Activated CD8-positive, alpha-beta memory T cell treated with anti-CD3 and anti-CD28 coated beads for 24 hours (primary cell): ENCODE results near the gene NOP9.

Experiments
- DNase-seq: peaks from one replicate; pipeline ENCODE4 v3.0.0-alpha.2; 2020

The NOP9 gene

GRCh38 chr14:24263848-24264247 lies 35.8 kb upstream of the NOP9 start:
- DNase-seq: no peak

DNA sequence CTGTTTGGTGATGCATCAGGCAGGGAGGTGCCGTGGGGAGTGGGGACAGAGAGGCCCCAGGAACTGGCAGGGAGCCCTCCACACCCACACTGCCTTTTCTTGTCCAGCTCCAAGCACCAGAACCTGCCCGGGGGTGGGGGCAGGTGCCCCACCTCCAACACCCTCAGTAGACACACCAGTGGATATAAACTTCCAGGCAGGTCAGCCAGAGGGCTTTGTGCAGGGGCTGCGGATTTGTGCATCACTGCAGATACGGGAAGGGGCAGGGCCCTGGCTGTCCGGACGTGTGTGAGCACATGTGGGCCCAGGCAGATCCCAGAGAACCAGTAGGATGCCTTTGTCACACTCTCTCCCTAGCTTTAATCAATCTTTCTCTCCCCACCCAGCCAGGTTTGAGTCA lies 35.4 kb upstream of the NOP9 start:
- DNase-seq: no peak

DNA sequence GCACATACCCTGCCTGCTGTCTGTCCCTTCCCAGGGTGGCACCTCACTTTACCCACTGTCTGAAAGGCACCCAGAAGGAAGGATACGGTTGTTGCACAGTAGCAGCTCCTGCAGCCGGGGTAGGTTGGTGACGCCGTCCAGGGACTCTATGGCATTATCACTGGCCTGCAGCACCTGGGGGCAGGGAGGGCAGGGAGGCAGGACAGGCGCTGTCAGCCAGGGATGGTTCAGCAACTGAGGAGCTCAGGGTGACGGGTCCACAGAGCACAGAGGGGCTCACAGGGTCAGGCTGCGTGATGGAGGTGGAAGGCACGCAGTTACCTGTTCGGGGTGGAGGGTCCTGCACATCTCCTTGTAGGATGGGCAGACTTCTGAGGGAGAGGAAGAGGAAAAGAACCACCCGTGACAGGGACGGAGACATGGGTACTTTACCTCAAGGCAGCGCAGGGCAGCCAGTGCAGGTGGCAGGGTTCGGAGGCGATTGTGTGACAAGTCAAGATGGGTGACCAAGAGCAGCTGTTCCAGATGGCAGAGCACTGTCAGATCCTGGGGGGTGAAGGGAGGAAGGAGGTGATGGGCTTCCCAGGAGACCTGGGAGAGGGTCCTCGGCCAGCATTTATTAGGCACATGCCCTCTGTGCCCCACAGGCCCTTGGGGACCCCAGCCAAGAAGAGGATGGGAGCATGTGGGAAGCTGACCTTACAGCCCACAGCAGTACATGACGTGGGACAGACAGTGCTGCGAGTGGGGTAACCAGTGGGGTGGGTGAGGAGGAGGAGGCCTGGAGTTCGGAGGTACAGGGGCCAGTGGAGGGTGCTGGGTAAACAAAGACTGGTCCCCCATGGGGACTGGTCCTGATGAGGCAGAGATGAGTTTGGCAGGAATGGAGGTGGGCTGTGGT lies 33.1 kb upstream of the NOP9 start:
- no peak for DNase-seq

GRCh38 chr14:24267516-24267915 lies 32.1 kb upstream of the NOP9 start:
- no peak for DNase-seq

GRCh38 chr14:24268225-24268624 lies 31.4 kb upstream of the NOP9 start:
- no peak for DNase-seq

- DNase-seq: no peak
Measured at GRCh38 chr14:24269368-24269767, 30.3 kb upstream of the NOP9 start.

- DNase-seq: no peak
Measured at GRCh38 chr14:24269910-24270536, 29.6 kb upstream of the NOP9 start.

DNA sequence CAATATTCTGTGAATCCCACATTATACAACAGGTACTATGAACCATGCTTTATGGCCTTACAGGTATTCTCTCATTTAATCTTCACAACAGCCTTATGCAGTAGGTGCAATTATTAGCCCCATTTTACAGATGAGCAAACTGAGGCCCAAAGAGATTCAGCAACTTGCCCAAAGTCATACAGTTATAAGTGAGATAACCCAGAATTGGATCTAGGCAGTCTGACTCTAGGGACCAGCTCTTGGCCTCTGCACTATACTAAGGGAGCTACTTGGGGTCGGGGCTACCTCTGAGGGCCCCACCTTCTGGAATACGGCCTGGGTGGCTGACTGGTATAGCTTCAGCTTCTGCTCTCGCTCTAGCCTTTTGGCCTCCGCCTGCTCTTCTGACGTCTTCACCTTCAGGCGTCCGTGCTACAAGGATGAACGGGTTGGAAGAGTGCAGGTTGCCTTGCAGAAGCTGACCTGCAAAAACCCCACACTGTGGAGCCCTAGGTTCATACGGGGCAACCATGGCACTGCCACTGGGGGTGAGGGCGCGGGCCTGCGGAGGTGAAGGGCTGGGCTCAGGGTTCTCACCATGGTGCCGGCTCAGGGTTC lies 29.0 kb upstream of the NOP9 start:
- DNase-seq: no peak

DNA sequence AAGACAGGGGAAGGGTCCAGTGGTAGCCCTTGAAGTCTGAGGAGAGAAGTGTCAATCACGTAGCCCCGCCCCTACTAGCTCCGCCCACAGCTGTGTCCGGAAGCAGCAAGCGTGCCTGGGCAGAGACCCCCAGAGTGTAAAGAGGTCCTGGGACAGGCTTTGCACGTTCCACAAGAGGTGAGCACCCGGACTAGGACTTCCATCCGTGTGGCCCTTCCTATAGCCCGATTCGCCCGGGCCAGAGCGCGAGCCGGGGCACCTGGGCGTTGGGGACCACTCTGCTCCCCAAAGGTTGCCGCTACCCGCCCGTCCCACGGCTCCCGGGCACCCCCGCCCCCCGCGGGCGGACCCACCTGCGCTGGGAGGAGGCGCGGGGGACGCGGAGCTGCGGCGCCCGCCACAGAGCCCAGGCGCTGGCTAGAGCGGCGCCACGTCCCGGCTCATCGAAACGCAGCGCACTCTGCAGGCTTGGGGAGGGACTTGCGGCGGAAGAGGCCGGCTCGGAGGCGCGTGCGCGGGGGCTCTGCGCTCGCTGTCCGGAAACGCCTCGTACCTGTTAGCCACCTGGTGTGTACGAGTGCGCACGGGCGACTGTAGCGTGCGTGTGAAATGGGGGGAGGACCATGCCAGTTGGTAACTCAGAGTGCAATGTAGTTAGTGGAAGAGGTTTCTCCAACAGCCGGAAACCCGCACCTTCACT lies 28.4 kb upstream of the NOP9 start, which contains the start of gene RABGGTA:
Gene RABGGTA (minus strand): TSS at position 464 of the 700 bp plus-strand sequence. CDS start 482 bp downstream, outside the sequence.
- peak; percentile 93 for DNase-seq

- DNase-seq: no peak
Measured at GRCh38 chr14:24271834-24272263, 27.8 kb upstream of the NOP9 start.

- DNase-seq: no peak
Measured at GRCh38 chr14:24272467-24272866, 27.2 kb upstream of the NOP9 start.

DNA sequence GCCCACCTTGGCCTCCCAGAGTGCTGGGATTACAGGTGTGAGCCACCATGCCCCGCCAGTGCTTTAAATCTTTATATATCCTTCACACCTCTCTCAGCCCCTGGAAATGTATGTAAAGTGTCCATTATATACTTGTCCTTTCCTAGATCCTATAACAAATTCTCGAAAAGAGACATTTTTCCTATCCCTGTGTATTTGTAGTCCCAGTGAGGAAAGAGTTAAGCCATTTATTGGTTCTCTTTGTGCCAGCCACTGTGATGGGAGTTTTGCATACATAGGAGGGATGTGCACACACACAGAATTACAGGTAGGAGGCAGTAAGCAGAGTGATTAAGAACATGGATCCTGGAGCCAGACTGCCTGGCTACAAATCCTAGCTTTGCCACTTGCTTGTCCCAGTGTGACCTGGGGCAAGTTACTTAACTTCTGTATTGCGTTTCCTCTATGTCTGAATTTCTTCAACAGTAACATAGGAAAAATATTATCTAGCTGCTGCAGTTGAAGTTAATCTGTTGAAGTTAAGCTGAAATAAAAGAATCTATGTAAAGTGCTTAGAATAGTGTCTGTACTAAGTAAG lies 26.1 kb upstream of the NOP9 start:
- no peak for DNase-seq

DNA sequence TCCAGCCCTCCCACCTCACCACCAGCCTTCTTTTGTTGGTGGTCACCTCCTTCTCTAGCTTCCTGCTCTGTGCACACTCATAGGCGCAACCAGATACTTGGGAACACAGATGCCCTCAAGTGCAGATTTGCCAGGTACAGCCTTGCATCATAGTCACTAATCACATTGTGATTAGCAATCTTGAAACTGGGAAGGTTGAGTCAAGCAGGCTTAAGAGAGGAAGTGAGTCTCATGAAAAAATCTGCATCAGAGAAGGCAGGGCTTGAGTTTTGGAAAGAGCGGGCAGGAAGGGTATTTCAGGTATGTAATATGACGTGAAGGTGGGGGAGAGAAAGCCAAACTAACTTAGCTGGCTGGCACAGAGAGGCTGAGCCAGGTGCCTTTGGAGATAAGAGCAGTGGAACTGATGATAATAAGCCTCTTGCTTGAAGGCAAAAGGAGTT lies 25.5 kb upstream of the NOP9 start:
- peak; percentile 77 for DNase-seq

DNA sequence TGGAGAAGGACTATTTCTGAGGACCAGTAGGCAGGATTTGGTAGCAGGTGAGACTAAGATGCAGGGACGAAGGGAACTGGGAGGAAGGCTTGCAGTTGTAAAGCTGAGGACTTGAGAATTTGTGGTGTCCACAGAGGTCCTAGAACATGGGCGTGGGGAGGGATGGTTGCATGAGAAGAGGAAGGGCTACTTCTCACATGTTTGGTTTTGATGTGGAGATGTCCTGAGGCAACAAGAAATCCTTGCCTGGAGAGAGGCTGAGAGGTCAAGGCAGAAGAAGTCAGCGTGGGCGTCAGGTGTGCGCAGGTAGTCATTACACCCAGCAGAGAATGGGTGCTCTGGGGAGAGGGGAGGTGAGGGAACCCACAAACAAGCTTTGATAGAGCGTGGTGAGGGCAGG lies 22.6 kb upstream of the NOP9 start:
- no peak for DNase-seq

- no peak for DNase-seq
Measured at GRCh38 chr14:24277606-24278321, 21.9 kb upstream of the NOP9 start.

- no peak for DNase-seq
Measured at GRCh38 chr14:24278424-24278823, 21.2 kb upstream of the NOP9 start.

- DNase-seq: peak; percentile 76
Measured at GRCh38 chr14:24279301-24280186, 20.1 kb upstream of the NOP9 start.

- no peak for DNase-seq
Measured at GRCh38 chr14:24280797-24281460, 18.7 kb upstream of the NOP9 start.

DNA sequence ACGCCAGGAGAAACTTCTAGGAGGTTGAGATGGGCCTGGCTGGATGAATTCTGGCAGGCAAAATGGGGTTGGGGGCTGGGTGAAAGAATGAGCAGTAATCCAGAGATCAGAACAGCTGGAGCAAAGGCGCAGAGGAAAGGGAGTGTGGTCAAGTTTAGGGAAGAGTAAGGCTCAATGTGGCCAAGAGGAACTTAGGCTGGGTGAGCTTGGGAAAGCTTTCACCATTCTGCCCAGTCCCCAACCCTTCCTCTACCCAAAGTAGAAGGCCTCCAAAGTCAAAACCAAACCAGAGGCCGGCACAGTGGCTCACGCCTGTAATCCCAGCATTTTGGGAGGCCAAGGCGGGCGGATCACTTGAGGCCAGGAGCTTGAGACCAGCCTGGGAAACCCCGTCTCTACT lies 18.0 kb upstream of the NOP9 start:
- DNase-seq: no peak

DNA sequence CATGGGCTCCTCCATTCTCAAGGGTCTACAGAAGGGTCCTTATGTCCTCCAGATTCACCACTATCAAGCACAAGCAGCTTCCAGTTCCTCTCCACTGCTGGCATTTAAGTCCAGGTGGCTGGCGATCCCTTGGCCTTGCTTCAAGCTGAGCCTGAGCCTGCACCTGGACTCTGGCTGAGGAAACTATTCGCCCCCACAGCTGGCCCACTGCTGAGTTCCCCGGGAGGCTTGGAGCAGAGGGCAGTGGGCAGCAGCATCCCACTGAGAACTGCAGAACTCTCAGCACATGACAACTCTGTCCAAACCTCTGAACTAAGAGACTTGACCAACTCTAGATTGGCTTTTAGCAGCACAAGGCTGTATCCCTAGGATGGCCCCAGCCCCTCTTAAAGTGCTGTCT lies 16.9 kb upstream of the NOP9 start:
- no peak for DNase-seq
